ENCODE data around the gene TUBGCP3.

DNA sequence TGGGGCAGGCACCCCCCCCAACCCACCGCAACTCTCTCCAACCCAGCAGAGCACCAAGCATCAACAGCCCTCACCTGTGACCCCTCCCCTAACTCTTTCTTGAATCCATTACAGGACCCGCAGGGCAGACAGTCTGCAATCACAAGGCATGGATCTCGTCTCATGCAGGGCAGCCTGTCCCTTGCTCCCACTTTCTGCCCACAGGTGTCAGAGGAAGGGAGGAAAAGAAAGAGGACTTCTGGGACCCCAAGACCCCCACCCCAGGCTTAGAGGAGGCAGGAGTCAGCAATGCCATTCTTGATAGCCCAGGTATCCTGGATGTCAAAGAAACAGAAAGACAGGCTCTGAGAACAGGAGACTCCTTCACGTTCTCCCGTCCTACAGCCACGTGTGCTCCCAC lies 47.4 kb upstream of the TUBGCP3 start:
- TF ChIP-seq, protein P1, sequence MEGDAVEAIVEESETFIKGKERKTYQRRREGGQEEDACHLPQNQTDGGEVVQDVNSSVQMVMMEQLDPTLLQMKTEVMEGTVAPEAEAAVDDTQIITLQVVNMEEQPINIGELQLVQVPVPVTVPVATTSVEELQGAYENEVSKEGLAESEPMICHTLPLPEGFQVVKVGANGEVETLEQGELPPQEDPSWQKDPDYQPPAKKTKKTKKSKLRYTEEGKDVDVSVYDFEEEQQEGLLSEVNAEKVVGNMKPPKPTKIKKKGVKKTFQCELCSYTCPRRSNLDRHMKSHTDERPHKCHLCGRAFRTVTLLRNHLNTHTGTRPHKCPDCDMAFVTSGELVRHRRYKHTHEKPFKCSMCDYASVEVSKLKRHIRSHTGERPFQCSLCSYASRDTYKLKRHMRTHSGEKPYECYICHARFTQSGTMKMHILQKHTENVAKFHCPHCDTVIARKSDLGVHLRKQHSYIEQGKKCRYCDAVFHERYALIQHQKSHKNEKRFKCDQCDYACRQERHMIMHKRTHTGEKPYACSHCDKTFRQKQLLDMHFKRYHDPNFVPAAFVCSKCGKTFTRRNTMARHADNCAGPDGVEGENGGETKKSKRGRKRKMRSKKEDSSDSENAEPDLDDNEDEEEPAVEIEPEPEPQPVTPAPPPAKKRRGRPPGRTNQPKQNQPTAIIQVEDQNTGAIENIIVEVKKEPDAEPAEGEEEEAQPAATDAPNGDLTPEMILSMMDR (IDR thresholded peaks at IDR 0.05): no peak
- no peak for TF ChIP-seq POLR2A (IDR thresholded peaks at IDR 0.05)
